ENCODE results near the gene GOLGA3.

GRCh38 chr12:132777614-132778013 lies 51.1 kb downstream of the GOLGA3 start:
- TF ChIP-seq POLR2A (conservative IDR thresholded peaks at IDR 0.05): no peak
- no peak for TF ChIP-seq GTF2F1 (IDR thresholded peaks at IDR 0.05; ENCODE audit: low read depth, low read length)
- TF ChIP-seq CTCF (IDR thresholded peaks at IDR 0.05 in 2 of 3, conservative IDR thresholded peaks at IDR 0.05 in 1 of 3; ENCODE audit: insufficient read depth in 2 of 3, low read depth in 1 of 3, low read length in 3 of 3): no peak
- no peak for TF ChIP-seq BRD4 (IDR thresholded peaks at IDR 0.05)
- no peak for TF ChIP-seq C11orf30 (IDR thresholded peaks at IDR 0.05; ENCODE audit: low read depth)
- no peak for TF ChIP-seq RCOR1 (IDR thresholded peaks at IDR 0.05; ENCODE audit: borderline replicate concordance in 1 of 2, low read depth in 2 of 2, low read length in 2 of 2)
- no peak for TF ChIP-seq MEF2A (IDR thresholded peaks at IDR 0.05; ENCODE audit: control insufficient read depth, low read depth, low read length)
- TF ChIP-seq CREB1 (IDR thresholded peaks at IDR 0.05): no peak
- TF ChIP-seq CREB1 (CRISPR knock-in tag; IDR thresholded peaks at IDR 0.05): no peak
- TF ChIP-seq SETDB1 (IDR thresholded peaks at IDR 0.05; ENCODE audit: low read length): no peak
- no peak for TF ChIP-seq ZNF780A (CRISPR knock-in tag; IDR thresholded peaks at IDR 0.05)
